Measurements from ENCODE around the gene HBM. TPM values are rescaled to one million over a fixed set of nuclear protein-coding genes. Genes with fewer than 3 reads are reported as not detected.
"Not testable (repeated sequence)": the region's sequence is repeated elsewhere in the genome, so short reads cannot be mapped to it uniquely, and the experiment has no call there.

Gene HBM
- total RNA-seq, 1 donor from 2014 or later = not detected

DNA sequence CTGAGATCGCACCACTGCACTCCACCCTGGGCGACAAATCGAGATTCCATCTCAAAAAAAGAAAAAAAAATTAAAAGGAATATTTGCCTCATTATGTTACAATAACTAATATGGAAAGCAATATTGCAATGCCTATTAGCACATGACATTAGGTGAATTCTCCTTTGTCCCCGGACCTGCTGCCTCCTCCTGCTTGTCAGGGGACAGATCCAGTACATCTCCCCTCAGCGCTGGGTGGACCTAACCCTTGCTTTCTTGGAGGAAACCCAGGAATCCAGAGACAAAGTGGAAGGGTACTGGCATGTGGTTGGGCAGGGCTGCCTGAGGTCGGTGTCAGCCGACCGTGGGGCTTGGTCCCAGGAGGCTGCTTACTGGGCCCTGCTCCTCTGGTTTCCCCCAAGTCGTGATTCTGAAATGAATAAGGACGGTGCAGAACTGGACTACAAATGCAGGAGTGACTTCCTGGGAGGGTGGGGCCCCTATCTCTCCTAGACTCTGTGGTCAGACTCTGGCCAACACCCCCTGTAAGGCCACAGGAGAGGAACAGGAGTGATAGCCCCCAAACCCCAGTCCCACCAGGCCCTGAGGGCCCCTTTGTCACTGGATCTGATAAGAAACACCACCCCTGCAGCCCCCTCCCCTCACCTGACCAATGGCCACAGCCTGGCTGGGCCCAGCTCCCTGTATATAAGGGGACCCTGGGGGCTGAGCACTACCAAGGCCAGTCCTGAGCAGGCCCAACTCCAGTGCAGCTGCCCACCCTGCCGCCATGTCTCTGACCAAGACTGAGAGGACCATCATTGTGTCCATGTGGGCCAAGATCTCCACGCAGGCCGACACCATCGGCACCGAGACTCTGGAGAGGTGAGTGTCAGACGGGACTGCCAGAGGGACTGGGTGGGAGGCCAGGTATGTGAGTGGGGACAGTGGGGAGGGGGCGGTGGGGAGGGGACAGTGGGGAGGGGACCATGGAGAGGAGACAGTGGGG, 13.3 kb upstream of the HBM start, which contains the start of gene HBZ:
Gene HBZ, plus strand, starts transcription at position 504 of the 988 bp plus-strand sequence. Its CDS starts 266 bp downstream, at position 770.
- no peak within 1 kb of the TSS for H3K4me3 ChIP-seq (ENCODE audit: low read depth, low read length)
- H3K36me3 ChIP-seq (ENCODE audit: control insufficient read depth, insufficient read depth, low read length) = no peaks in the 10 kb centered on the region
- DNase-seq (ENCODE audit: low read depth) (no peak), FAIRE-seq (no peak)
- TF ChIP-seq, protein P1, sequence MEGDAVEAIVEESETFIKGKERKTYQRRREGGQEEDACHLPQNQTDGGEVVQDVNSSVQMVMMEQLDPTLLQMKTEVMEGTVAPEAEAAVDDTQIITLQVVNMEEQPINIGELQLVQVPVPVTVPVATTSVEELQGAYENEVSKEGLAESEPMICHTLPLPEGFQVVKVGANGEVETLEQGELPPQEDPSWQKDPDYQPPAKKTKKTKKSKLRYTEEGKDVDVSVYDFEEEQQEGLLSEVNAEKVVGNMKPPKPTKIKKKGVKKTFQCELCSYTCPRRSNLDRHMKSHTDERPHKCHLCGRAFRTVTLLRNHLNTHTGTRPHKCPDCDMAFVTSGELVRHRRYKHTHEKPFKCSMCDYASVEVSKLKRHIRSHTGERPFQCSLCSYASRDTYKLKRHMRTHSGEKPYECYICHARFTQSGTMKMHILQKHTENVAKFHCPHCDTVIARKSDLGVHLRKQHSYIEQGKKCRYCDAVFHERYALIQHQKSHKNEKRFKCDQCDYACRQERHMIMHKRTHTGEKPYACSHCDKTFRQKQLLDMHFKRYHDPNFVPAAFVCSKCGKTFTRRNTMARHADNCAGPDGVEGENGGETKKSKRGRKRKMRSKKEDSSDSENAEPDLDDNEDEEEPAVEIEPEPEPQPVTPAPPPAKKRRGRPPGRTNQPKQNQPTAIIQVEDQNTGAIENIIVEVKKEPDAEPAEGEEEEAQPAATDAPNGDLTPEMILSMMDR (IDR thresholded peaks at IDR 0.05; ENCODE audit: insufficient read depth, low read length, severe bottlenecking) = no peak
- peaks cover 8% of the 10 kb centered on the region for H3K27me3 ChIP-seq (ENCODE audit: control insufficient read depth, insufficient read depth, low read length)

DNA sequence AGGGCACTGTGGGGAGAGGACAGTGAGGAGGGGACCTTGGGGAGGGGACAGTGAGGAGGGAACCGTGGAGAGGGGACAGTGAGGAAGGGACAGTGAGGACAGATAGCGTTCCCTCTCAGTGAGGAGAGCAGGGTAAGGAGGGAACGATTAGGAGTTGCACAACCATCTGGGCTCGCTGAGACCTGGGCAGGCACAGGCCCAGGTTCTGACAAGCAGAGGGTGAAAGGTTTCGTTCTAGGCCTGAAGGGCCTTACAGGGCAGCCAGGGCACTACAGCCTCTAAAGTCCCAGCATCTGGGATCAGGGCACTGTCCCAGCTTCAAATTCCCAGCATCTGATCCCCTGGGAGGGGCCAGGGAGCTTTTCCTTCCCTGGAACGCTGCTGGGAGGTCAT, 12.7 kb upstream of the HBM start:
- DNase-seq (ENCODE audit: low read depth); H3K36me3 ChIP-seq (ENCODE audit: control insufficient read depth, insufficient read depth, low read length); H3K4me3 ChIP-seq (ENCODE audit: low read depth, low read length); H3K27me3 ChIP-seq (ENCODE audit: control insufficient read depth, insufficient read depth, low read length): not testable (repeated sequence)
- FAIRE-seq = peak; percentile 87

DNA sequence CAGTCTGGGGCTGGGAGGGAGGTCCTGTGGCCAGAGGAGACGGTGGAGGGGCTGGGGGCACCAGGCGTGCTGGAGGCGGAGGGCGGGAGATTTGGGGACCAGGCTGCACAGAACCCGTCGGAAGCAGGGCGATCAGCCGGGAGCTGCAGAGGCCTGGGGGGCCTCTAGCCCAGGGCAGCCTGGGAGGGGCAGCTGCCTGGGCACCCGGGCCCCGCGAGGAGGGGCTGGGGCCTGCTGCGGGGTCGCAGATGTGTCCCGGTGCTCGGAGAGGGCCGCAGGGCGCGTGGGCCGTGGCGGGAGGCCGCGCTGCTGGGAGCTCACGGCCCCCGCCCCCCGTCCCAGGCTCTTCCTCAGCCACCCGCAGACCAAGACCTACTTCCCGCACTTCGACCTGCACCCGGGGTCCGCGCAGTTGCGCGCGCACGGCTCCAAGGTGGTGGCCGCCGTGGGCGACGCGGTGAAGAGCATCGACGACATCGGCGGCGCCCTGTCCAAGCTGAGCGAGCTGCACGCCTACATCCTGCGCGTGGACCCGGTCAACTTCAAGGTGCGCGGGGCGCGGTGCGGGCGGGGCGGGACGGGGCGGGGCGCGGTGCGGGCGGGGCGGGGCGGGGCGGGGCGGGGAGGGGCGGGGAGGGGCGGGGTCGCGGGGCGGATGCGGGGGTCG, 12.1 kb upstream of the HBM start:
- H3K36me3 ChIP-seq (ENCODE audit: control insufficient read depth, insufficient read depth, low read length); DNase-seq (ENCODE audit: low read depth); H3K4me3 ChIP-seq (ENCODE audit: low read depth, low read length); H3K27me3 ChIP-seq (ENCODE audit: control insufficient read depth, insufficient read depth, low read length); FAIRE-seq: not testable (repeated sequence)

DNA sequence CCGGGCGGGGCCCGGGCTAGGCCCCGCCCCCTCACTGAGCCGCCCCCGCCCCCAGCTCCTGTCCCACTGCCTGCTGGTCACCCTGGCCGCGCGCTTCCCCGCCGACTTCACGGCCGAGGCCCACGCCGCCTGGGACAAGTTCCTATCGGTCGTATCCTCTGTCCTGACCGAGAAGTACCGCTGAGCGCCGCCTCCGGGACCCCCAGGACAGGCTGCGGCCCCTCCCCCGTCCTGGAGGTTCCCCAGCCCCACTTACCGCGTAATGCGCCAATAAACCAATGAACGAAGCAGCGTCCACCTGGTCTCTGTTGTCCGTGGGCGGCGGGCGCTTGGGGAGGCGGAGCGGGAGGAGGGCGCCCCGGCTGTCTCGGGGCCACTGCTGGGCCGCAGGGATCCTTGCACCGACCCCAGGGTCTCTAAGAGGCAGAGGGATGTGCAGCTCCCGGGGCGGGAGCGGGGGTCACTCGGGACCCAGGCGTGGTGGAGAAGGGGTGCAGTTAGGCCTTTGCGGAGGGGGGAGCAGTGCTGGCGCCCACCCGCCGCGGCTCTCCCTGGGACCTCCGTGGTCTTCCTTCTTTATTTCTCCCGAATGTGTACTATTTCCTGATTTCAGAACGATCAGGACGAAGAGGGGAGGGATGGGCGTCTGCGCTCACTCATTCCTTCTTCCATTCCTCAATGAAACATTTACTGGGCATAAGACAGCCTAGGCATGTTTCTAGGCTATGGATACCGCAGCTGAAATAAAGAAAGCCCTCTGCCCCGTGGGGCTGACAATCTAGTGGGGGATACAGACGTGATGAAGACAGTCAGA, 11.4 kb upstream of the HBM start:
- TF ChIP-seq, protein P1 (IDR thresholded peaks at IDR 0.05; ENCODE audit: insufficient read depth, low read length, severe bottlenecking) = no peak
- Histone ChIP-seq H3K27me3 (ENCODE audit: control insufficient read depth, insufficient read depth, low read length) (peaks cover 4% of the 10 kb centered on the region), H3K4me3 (ENCODE audit: low read depth, low read length) (peak overlapping the region; percentile 33), H3K36me3 (ENCODE audit: control insufficient read depth, insufficient read depth, low read length) (no peaks in the 10 kb centered on the region)
- peak; percentile 19 for DNase-seq (ENCODE audit: low read depth)
- FAIRE-seq = no peak

DNA sequence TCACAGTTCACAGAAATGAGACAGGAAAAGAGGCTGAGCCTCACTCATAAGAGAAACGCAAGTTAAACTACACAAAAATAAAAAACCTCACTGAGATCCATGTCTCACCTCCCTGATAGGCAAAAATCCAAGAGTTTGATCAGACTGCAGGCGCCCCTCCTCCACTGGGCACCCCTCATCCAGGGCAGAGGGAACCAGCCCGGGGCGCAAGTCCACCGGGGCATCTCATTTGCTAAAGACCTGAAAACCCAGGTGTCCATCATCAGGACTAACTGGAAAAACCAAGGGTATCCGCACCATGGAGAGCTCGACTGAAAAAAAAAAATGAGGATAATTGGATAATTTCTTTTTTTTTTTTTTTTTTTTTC, 10.8 kb upstream of the HBM start:
- Histone ChIP-seq H3K36me3 (ENCODE audit: control insufficient read depth, insufficient read depth, low read length) (no peaks in the 10 kb centered on the region), H3K27me3 (ENCODE audit: control insufficient read depth, insufficient read depth, low read length) (peaks cover 4% of the 10 kb centered on the region), H3K4me3 (ENCODE audit: low read depth, low read length) (no peak overlapping the region)
- no peak for DNase-seq (ENCODE audit: low read depth)
- no peak for FAIRE-seq
- TF ChIP-seq, protein P1 (IDR thresholded peaks at IDR 0.05; ENCODE audit: insufficient read depth, low read length, severe bottlenecking) = no peak

DNA sequence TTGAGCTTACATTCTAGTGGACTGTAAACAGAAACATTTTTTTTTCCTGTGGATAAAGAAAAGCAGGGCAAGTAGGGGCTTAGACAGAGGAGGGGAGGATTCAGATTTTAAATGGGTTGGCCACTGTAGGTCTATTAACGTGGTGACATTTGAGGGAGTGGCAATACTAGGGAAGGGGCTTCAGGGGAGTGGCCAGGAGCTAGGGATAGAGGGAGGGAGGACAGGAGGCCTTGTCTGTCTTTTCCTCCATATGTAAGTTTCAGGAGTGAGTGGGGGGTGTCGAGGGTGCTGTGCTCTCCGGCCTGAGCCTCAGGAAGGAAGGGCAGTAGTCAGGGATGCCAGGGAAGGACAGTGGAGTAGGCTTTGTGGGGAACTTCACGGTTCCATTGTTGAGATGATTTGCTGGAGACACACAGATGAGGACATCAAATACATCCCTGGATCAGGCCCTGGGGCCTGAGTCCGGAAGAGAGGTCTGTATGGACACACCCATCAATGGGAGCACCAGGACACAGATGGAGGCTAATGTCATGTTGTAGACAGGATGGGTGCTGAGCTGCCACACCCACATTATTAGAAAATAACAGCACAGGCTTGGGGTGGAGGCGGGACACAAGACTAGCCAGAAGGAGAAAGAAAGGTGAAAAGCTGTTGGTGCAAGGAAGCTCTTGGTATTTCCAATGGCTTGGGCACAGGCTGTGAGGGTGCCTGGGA, 6.5 kb upstream of the HBM start:
- TF ChIP-seq, protein P1 (IDR thresholded peaks at IDR 0.05; ENCODE audit: insufficient read depth, low read length, severe bottlenecking) = no peak
- no peak for DNase-seq (ENCODE audit: low read depth)
- H3K4me3 ChIP-seq (ENCODE audit: low read depth, low read length) = no peak overlapping the region

DNA sequence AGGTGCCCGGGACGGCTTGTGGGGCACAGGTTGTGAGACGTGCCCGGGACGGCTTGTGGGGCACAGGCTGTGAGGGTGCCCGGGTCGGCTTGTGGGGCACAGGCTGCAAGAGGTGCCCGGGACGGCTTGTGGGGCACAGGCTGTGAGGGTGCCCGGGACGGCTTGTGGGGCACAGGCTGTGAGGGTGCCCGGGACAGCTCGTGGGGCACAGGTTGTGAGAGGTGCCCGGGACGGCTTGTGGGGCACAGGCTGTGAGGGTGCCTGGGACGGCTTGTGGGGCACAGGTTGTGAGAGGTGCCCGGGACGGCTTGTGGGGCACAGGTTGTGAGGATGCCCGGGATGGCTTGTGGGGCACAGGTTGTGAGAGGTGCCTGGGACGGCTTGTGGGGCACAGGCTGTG, 5.5 kb upstream of the HBM start:
- not testable (repeated sequence) for DNase-seq (ENCODE audit: low read depth); FAIRE-seq; H3K4me3 ChIP-seq (ENCODE audit: low read depth, low read length); H3K36me3 ChIP-seq (ENCODE audit: control insufficient read depth, insufficient read depth, low read length); H3K27me3 ChIP-seq (ENCODE audit: control insufficient read depth, insufficient read depth, low read length)

More for the DNA sequence above, 6.5 kb upstream of the HBM start:
- no peak for FAIRE-seq
- Histone ChIP-seq H3K36me3 (ENCODE audit: control insufficient read depth, insufficient read depth, low read length) (no peaks in the 10 kb centered on the region), H3K27me3 (ENCODE audit: control insufficient read depth, insufficient read depth, low read length) (peaks cover 4% of the 10 kb centered on the region)

Data from bronchial epithelial cell (primary cell).